ENCODE data around the gene MAGEF1.
A peak's percentile ranks its signal among the peaks of the same experiment; 100 is the strongest.

MAGEF1 gene

DNA sequence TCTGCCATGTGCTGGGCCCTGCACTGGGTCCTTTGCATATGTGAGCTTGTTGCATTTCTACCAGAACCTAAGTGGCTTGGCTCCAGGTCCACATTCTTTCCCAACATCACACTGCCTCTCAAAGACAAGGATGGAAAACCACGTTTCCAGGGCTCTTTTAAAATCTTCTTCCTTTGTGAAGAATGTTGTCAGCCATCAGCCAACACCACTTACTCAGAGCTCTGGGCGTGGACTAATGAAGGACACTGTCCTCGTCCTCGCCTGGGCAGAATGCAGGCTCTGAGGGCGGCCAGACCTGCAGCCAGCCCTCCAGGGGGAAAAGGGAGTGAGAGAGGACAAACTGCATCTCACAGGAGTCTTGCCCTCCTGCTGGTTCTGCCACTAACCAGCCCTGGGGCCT, 49.7 kb downstream of the MAGEF1 start:
- peak; percentile 10 for DNase-seq

GRCh38 chr3:184660931-184661330, 50.9 kb downstream of the MAGEF1 start:
- no peak for DNase-seq
